Measurements from ENCODE around the gene TSC2.

The TSC2 gene

GRCh38 chr16:2042986-2043666 lies 4.7 kb upstream of the TSC2 start:
- DNase-seq (ENCODE audit: low read depth, low spot score) = no peak

DNA sequence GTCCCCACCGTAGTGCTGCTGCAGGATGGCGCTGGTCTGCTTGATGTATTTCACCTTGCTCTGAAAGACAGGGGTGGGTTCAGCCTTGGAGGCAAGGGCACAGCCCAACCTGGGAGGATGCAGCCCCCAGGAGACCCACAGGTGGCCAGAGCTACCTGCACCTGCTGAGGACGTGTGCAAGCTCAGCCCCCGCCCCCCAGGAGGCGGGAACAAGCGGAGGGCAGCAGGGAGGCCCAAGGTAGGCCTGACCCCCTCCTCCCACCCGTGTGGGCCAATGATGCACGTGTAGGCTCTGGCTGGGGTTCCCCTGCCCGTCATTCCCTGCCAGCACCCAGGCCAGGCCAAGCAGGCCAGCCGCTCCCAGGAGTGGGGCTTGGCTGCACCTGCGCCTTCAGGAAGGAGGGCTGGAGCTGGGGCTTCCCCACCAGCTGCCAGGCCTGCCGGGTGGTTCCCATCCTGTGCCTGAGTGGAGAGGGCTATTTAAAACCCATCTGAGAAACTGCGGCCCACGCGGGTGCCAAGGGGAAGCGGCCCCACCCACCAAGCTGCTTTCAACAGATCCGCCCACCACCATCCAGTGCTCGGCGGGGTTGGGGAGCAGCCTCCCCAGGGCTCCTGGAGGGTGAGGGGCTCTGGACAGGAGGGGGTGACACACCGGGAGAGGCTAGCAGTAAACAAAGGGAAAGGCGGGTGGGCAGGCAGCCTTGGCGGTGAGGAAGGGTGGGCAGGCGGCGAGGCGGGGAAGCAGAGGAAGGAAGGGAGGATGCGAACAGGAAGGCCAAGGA lies 3.9 kb upstream of the TSC2 start:
- no peak for DNase-seq (ENCODE audit: low read depth, low spot score)

DNA sequence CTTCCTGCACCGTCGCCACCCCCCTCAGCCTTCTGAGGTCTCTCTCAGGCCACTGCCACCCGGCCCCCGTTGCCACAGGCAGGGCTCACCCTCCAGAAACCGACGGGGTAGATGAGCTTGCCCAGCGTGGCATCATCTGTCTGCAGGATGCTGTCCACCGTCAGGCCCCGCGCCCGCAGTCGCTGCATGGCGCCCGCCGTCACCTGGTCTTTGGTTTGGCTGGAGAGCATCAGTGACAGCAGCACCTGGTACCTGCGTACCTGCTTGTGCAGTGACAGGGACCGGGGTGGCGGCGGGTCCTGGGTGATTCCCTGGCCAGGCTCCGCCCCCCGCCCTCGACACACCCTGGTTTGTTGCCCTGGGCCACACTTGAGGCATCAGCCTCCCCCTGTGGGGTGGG lies 3.2 kb upstream of the TSC2 start:
- DNase-seq (ENCODE audit: low read depth, low spot score) = no peak

GRCh38 chr16:2045965-2046892 lies 1.6 kb upstream of the TSC2 start:
- DNase-seq (ENCODE audit: low read depth, low spot score) = no peak

DNA sequence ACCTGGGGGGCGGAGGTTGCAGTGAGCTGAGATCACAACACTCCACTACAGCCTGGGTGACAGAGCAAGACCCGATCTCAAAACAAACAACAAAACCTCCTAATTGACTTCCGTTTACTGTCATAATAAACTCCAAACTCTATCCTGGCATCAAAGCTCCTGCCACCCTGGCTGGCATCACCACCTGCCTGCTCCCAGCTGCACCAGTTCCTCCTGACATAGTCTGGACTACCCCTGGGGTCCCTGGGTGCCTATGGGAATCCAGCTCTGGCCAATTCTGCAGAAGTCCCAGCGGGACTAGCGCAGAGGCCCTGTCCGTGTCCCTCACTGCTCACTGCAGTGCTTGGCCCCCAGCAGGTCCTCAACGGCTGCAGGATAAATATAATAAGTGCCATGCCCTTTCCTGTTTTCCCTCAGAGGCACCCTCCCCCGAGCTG lies 874 bp upstream of the TSC2 start:
- DNase-seq (ENCODE audit: low read depth, low spot score) = no peak

DNA sequence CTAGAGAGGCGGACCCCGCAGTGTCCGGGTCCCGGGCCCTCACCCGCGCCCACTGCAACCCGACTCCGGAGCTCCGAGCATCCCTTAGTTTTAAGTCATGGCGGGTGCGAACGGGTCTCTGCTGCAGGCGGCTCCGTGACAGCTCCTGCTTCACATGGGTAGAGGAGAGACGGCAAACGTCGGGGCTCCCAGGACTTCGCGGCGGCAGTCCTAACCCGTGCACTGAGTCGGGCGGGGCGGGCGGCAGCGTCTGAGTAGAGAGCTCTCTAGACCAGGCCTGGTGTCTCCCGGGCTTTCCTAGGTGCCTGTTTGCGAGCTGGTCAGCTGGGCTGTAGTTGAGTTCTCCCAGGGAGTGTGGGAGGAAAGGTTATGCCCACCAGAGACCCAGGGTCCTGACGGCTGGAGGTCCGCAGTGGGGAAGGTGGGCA lies 345 bp downstream of the TSC2 start:
- DNase-seq (ENCODE audit: low read depth, low spot score) = no peak

DNA sequence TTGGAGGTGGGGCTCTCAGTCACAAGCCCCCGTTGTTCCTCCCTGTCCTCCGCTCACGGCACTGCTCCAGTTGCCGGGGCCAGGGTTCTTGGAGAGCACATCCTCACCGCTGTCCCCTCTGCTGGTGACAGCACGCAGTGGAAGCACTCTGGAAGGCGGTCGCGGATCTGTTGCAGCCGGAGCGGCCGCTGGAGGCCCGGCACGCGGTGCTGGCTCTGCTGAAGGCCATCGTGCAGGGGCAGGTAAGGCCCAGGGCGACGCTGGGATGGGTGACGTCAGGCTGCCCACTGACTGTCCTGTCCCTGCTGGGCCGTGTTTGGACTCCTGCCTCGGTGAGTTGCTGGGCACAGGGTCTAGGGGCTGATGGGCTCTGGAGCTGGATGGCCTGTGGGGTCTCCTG lies 5.4 kb downstream of the TSC2 start:
- no peak for DNase-seq (ENCODE audit: low read depth, low spot score)

DNA sequence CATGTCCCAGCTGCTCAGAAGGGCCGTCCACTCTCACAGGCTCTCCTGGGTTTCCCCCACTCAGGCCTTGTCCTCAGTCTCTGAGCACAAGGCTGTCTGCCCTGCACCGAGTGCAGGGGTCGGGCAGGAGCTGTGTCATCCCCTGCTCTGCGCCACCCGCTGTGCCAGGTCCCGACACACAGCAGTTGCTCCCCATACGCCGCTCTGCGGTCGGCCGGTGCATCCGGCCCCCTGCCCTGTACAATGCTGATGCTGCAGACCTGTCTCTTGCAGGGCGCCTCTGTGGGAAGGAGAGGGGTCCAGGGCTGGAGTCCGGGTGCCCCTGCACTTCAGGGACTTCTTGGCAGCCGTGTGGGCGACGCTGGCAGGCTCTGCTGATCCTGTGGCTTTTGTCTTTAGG lies 6.1 kb downstream of the TSC2 start:
- DNase-seq (ENCODE audit: low read depth, low spot score) = no peak

DNA sequence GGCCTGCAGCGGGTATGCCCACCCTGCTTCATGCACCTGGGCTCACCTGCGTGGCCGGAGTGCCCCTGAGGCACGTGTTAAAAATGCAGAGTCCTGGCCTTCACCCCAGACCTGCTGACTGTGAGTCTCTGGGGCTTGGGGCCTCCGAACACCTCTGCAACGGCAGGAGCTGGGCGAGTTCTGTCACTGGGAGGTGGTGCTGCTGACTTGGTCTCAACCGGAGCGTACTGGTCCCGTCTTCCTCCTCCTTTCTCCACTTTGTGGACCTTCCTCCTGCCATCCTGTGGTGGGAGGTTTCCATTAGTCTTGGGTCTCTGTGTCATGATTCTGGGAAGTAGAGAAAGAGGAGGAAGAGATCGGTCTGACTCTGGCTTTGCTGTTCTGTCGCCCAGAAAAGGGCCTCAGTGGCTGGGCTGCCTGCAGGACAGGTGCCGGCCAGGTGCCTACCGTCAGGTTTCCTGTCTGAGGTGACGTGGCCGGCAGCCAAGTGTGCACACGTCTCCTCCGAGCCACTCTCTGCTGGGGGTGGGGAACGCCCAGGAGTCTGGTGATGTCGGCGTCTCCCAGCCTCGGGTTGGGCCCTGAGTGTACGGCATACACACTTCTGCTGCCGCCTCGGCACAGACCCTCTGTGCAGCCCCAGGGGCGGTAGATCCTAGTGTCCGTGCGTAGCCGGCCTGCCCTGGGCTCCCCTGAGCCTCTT lies 6.9 kb downstream of the TSC2 start:
- DNase-seq (ENCODE audit: low read depth, low spot score) = no peak

- no peak for DNase-seq (ENCODE audit: low read depth, low spot score)
Measured at GRCh38 chr16:2056077-2056476, 8.3 kb downstream of the TSC2 start.

DNA sequence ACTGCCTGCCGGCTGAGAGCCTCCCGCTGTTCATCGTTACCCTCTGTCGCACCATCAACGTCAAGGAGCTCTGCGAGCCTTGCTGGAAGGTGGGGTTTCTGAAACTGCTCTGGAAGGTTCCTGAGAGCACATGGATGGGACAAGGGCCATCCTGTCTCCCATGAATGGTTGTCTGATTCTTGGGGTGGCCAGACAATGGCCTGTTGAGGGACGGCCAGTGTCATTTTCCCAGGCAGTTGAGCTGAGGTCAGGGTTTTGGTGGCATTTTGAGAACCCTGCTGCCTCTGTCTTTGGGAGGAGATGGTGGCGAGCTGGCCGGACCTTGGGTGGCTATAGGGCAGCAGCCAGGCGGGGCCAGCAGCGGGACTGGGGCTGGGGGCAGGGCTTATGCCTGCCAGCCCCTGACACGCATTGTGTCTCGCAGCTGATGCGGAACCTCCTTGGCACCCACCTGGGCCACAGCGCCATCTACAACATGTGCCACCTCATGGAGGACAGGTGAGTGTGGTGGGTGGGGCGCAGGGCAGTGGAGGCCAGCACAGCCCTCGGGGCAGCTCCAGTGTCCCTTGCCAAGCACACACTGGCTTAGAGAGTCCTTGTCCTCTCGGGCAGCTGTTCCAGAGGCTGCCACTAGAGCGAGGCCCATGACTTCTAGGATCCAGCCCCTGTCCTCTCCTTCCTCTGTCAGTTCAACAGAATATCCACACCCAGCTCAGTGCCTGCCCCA lies 9.1 kb downstream of the TSC2 start:
- no peak for DNase-seq (ENCODE audit: low read depth, low spot score)

GRCh38 chr16:2057438-2057837 lies 9.7 kb downstream of the TSC2 start:
- DNase-seq (ENCODE audit: low read depth, low spot score) = no peak

GRCh38 chr16:2058420-2058819 lies 10.6 kb downstream of the TSC2 start:
- DNase-seq (ENCODE audit: low read depth, low spot score) = no peak

GRCh38 chr16:2058872-2059271 lies 11.1 kb downstream of the TSC2 start:
- DNase-seq (ENCODE audit: low read depth, low spot score) = no peak

DNA sequence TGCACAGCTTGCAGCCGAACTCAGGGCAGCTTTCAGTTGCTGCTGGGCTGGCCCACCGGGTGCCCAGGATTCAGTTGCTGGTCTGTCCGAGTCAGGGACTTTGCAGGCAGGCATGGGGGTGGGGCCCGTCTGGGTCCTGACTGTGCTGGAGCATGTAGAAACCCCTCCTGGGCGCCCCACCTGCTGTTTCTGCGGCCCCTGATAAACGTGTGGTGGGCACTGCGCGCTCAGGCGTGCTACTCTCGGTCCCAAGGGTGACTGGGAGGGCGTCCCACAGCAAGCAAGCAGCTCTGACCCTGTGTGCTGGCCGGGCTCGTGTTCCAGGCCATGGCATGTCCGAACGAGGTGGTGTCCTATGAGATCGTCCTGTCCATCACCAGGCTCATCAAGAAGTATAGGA lies 12.6 kb downstream of the TSC2 start:
- DNase-seq (ENCODE audit: low read depth, low spot score) = no peak

DNA sequence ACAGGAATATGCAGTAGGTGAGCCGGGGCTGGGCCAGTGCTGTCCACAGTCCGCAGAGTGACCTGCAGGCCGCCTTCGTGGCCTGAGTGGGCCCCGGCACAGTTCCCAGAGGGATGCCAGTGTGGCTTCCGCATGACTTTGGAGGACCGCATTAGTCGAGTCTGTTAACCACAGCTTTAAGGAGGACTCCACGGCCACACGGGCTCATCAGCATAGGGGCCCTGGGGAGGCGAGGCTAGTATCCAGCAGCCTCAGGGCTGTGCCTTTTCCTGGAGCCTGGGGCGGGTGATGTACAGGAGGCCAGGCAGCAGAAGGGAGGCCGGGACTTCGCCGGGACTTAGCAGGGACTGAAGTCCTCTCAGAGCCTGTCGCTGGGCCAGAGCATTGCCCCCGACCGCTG lies 13.2 kb downstream of the TSC2 start:
- DNase-seq (ENCODE audit: low read depth, low spot score) = no peak

GRCh38 chr16:2061526-2061925 lies 13.7 kb downstream of the TSC2 start:
- no peak for DNase-seq (ENCODE audit: low read depth, low spot score)

DNA sequence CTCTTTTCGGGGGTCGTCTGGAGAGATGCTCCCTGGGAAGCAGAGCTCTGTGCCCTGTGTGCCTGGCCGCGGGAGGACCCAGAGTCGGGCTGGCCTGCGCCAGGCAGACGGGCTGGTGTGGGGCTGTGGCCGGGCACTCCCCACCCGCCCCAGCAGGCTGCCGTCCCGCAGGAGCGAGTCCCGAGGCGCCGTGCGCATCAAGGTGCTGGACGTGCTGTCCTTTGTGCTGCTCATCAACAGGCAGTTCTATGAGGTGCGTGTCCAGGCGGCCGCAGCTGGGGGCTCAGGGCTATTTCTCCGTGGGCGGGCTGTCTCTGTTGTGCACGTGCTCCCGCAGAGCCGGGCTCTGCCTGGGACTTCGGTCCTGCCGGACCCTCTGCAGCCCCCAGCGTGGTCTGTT lies 15.0 kb downstream of the TSC2 start:
- DNase-seq (ENCODE audit: low read depth, low spot score) = no peak

GRCh38 chr16:2063861-2064260 lies 16.1 kb downstream of the TSC2 start:
- no peak for DNase-seq (ENCODE audit: low read depth, low spot score)

GRCh38 chr16:2064368-2064945 lies 16.7 kb downstream of the TSC2 start:
- DNase-seq (ENCODE audit: low read depth, low spot score) = no peak

DNA sequence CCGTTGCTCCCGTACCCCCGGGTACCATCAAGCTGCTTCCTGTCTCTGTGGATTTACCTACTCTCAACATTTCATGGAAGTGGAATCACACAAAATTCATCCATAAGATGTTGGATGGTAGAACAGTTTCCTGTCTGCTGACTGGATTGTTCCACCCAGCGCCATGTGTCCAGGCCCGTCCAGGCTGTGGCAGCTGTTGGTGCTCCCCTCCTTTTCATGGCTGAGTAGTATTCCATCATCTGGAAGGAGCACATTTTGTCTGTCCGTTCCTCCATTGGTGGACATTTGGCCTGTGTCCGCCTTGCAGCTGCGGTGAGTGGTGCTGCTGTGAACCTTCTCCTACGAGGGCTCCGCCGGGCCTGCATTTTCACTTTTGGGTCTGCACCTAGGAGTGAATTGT lies 18.4 kb downstream of the TSC2 start:
- DNase-seq (ENCODE audit: low read depth, low spot score) = no peak

Data from astrocyte of the hippocampus (primary cell).